Endothelial cell of umbilical vein (primary cell): ENCODE data around the gene CTNNA2.

Experiments
- POLR2A ChIP-seq: IDR thresholded peaks from 2 replicates; pipeline ENCODE4 v1.6.1; 2012; ENCODE audit warnings: low read depth, mild to moderate bottlenecking, control low read depth, low read length
- POLR2AphosphoS5 ChIP-seq: IDR thresholded peaks from 2 replicates; pipeline ENCODE4 v1.6.1; 2012; ENCODE audit warnings: low read depth, mild to moderate bottlenecking, control low read depth, low read length, moderate library complexity; ENCODE audit not compliant: insufficient read depth
- TF ChIP-seq, protein P1 (sequence below), 2 donors: IDR thresholded peaks; 1 replicate in 1 of 2; 2 replicates in 1 of 2; pipeline ENCODE4 v1.5.1; 2011; ENCODE audit warnings: low read length in 2 of 2, mild to moderate bottlenecking in 2 of 2, moderate library complexity in 2 of 2, control low read depth in 1 of 2, inconsistent platforms in 1 of 2, low read depth in 1 of 2; ENCODE audit not compliant: insufficient read depth in 1 of 2; ENCODE audit errors: extremely low read depth in 1 of 2
- TF ChIP-seq, protein P2 (sequence below): IDR thresholded peaks from 2 replicates; pipeline ENCODE4 v1.6.1; 2011; ENCODE audit not compliant: insufficient read depth, insufficient read length

GRCh38 chr2:79734518-79734917 is 221.7 kb downstream of the CTNNA2 start:
- TF ChIP-seq, protein P1, sequence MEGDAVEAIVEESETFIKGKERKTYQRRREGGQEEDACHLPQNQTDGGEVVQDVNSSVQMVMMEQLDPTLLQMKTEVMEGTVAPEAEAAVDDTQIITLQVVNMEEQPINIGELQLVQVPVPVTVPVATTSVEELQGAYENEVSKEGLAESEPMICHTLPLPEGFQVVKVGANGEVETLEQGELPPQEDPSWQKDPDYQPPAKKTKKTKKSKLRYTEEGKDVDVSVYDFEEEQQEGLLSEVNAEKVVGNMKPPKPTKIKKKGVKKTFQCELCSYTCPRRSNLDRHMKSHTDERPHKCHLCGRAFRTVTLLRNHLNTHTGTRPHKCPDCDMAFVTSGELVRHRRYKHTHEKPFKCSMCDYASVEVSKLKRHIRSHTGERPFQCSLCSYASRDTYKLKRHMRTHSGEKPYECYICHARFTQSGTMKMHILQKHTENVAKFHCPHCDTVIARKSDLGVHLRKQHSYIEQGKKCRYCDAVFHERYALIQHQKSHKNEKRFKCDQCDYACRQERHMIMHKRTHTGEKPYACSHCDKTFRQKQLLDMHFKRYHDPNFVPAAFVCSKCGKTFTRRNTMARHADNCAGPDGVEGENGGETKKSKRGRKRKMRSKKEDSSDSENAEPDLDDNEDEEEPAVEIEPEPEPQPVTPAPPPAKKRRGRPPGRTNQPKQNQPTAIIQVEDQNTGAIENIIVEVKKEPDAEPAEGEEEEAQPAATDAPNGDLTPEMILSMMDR (IDR thresholded peaks at IDR 0.05; ENCODE audit: extremely low read depth in 1 of 2, insufficient read depth in 1 of 2, low read depth in 1 of 2, low read length in 2 of 2): no peak
- TF ChIP-seq, protein P2, sequence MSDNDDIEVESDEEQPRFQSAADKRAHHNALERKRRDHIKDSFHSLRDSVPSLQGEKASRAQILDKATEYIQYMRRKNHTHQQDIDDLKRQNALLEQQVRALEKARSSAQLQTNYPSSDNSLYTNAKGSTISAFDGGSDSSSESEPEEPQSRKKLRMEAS: no peak
- no peak for TF ChIP-seq POLR2A
- no peak for TF ChIP-seq POLR2AphosphoS5
